ENCODE results near the gene GRIK4.

GRIK4 gene

DNA sequence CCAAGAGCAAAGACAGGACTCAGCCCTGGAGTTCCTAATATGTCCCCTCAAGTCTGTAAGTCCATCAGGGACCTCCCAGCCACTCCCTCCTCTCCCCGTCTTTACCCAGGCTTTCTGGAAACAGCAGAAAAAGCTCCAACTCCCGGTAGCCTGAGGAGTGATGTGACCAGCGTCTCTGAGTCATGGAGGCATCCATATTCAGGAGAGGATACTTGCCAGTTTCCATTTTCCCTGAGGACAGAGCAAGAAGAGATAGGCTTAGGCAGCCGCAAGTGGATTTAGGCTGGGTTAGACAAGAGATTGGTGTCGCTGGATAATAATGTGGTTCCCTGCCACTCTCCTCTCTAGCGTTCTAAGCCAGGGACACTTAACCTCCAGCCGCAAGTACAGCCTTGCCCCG lies 206.6 kb downstream of the GRIK4 start:
- TF ChIP-seq, protein P1, sequence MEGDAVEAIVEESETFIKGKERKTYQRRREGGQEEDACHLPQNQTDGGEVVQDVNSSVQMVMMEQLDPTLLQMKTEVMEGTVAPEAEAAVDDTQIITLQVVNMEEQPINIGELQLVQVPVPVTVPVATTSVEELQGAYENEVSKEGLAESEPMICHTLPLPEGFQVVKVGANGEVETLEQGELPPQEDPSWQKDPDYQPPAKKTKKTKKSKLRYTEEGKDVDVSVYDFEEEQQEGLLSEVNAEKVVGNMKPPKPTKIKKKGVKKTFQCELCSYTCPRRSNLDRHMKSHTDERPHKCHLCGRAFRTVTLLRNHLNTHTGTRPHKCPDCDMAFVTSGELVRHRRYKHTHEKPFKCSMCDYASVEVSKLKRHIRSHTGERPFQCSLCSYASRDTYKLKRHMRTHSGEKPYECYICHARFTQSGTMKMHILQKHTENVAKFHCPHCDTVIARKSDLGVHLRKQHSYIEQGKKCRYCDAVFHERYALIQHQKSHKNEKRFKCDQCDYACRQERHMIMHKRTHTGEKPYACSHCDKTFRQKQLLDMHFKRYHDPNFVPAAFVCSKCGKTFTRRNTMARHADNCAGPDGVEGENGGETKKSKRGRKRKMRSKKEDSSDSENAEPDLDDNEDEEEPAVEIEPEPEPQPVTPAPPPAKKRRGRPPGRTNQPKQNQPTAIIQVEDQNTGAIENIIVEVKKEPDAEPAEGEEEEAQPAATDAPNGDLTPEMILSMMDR (IDR thresholded peaks at IDR 0.05; ENCODE audit: insufficient read depth, low read depth, low read length, missing control alignments): no peak
- DNase-seq (ENCODE audit: low read depth): no peak
- H3K4me3 ChIP-seq (ENCODE audit: low read length): no peak overlapping the region

DNA sequence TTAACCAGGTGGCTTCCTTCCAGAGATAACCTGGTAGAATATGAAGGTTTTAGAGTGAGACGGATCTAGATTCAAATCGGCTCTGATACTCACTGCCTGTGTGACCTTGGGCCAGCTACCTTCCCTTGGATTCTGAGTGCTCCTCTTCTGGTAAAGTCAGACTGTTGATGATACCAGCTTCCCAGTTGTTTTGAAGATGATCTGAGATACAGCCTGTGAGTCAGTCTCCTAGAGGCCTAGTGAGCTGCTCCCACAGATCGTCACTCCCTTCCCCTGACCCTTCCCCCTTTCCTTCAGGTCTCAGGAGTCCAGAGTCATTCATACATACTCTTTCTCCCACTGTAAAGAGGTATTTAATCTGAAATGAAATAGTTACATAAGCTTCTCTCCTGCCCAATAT lies 207.8 kb downstream of the GRIK4 start:
- DNase-seq (ENCODE audit: low read depth): peak; percentile 36
- TF ChIP-seq, protein P1 (IDR thresholded peaks at IDR 0.05; ENCODE audit: insufficient read depth, low read depth, low read length, missing control alignments): no peak
- H3K4me3 ChIP-seq (ENCODE audit: low read length): no peak overlapping the region

DNA sequence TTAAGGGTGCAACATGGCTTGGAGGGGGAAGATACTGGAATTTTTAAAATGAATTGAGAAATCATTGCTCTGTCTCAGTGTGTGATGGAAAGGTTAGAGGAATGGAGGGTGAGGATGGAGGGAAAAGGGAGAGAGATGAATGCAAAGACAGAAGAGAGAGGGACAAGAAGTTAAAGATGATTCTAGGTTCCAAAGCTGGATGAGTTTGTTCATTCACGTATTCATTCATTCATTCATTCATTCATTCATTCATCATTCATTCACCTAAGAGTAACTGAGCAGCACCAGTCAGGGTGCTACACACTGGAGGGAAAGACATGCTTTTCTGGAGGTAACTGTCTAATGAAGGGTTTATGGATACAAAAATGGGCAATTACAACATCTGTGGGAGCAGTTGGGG lies 209.2 kb downstream of the GRIK4 start:
- DNase-seq (ENCODE audit: low read depth): no peak
- TF ChIP-seq, protein P1 (IDR thresholded peaks at IDR 0.05; ENCODE audit: insufficient read depth, low read depth, low read length, missing control alignments): no peak

DNA sequence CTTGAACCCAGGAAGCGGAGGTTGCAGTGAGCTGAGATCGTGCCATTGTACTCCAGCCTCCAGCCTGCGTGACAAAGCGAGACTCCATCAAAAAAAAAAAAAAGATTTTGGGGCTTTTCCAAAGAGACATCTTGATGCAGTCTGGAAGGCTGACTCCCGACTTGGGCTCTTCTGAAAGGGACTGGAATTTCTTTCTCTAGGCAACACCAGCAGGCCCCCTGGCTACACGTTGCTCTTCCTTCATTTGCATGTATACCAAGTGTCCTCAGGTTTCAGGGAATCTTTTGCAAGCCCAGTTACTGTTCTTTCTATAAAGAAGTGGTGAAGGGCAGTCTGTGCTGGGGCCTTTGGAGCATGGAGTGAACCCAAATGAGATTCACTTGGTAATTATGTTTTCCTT lies 211.0 kb downstream of the GRIK4 start:
- TF ChIP-seq, protein P1 (IDR thresholded peaks at IDR 0.05; ENCODE audit: insufficient read depth, low read depth, low read length, missing control alignments): no peak
- DNase-seq (ENCODE audit: low read depth): no peak
- no peak overlapping the region for H3K4me3 ChIP-seq (ENCODE audit: low read length)

More for the DNA sequence above, 209.2 kb downstream of the GRIK4 start:
- H3K4me3 ChIP-seq (ENCODE audit: low read length): no peak overlapping the region

DNA sequence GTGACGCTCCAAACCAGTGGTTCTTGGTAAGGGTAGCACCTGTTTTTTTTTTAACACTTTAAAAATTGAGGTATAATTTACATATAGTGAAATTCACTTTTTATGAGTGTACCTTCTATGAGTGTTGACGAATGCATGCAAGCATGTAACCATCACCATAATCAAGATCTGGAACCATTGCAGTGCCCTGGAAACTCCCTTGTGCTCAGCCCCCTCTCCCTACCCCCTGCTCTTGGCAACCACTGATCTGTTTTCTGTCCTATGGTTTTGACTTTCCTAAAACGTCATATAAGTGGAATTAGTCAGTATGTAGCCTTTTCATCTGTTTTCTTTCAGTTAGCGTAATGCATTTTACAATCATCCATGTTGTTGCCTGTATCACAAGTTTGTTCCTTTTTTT lies 212.2 kb downstream of the GRIK4 start:
- H3K4me3 ChIP-seq (ENCODE audit: low read length): no peak overlapping the region
- no peak for DNase-seq (ENCODE audit: low read depth)
- TF ChIP-seq, protein P1 (IDR thresholded peaks at IDR 0.05; ENCODE audit: insufficient read depth, low read depth, low read length, missing control alignments): no peak

DNA sequence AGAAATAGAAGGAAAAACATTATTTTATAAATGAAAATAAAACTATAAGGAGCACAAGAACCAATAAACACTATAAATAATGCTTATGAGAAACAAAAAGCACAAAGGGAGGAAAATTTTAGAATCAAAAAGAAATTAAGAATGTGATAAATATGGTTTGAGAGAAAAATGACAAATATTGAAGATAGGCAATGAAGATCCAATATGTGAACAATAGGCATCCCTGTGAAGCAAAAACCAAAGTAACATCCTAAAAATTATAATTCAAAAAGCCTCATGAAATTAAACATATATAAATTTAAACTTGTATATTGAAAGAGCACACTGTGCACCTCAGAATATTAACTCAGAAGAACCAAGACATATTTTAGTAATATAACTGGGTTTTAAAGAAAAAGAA lies 216.2 kb downstream of the GRIK4 start:
- DNase-seq (ENCODE audit: low read depth): no peak
- TF ChIP-seq, protein P1 (IDR thresholded peaks at IDR 0.05; ENCODE audit: insufficient read depth, low read depth, low read length, missing control alignments): no peak
- no peak overlapping the region for H3K4me3 ChIP-seq (ENCODE audit: low read length)

DNA sequence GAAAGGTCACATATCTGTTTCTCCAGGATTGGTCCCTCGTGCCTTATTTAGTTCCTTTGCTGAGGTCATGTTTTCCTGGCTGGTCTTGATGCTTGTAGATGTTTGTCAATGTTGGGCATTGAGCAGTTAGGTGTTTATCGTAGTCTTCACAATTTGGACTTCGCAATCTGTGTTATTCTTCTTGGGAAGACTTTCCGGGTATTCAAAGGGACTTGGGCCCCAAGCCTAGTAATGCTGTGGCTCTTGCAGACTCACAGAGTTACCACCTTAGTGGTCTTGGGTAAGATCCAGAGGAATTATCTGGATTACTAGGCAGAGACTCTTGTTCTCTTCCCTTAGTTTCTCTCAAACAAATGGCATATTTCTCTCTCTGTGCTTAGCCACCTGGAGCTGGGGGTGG lies 223.5 kb downstream of the GRIK4 start:
- no peak overlapping the region for H3K4me3 ChIP-seq (ENCODE audit: low read length)
- DNase-seq (ENCODE audit: low read depth): no peak
- TF ChIP-seq, protein P1 (IDR thresholded peaks at IDR 0.05; ENCODE audit: insufficient read depth, low read depth, low read length, missing control alignments): no peak
